GM12875 (cell line): ENCODE data around the gene APMAP.

Source experiments
- H3K4me3 ChIP-seq: one replicate; pipeline ENCODE4 v1.5.1; 2011; ENCODE audit warnings: low read depth, low read length, control low read depth
- CTCF ChIP-seq: IDR thresholded peaks from 2 replicates; pipeline ENCODE4 v1.5.1; 2011; ENCODE audit warnings: low read depth, mild to moderate bottlenecking, control low read depth, inconsistent platforms, low read length, moderate library complexity, borderline replicate concordance; ENCODE audit not compliant: insufficient read depth

Gene APMAP

GRCh38 chr20:25037288-25038102 is 44.9 kb upstream of the APMAP start:
- no peak overlapping the region for H3K4me3 ChIP-seq

GRCh38 chr20:25036331-25036936 is 43.9 kb upstream of the APMAP start:
- H3K4me3 ChIP-seq, result no peak overlapping the region
- TF ChIP-seq CTCF, result no peak

More at GRCh38 chr20:25037288-25038102, 44.9 kb upstream of the APMAP start:
- no peak for TF ChIP-seq CTCF

- no peak overlapping the region for H3K4me3 ChIP-seq
- TF ChIP-seq CTCF, result no peak
Measured at GRCh38 chr20:25035921-25036320, 43.4 kb upstream of the APMAP start.

- H3K4me3 ChIP-seq, result no peak overlapping the region
- no peak for TF ChIP-seq CTCF
Measured at GRCh38 chr20:25033924-25034300, 41.4 kb upstream of the APMAP start.

GRCh38 chr20:25033265-25033923 is 40.8 kb upstream of the APMAP start:
- H3K4me3 ChIP-seq, result no peak overlapping the region
- TF ChIP-seq CTCF, result no peak

GRCh38 chr20:25032478-25033264 is 40.1 kb upstream of the APMAP start:
- no peak overlapping the region for H3K4me3 ChIP-seq
- TF ChIP-seq CTCF, result no peak
